Measurements from ENCODE around the gene SPOCK2. TPM values are rescaled to one million over a fixed set of nuclear protein-coding genes. Genes with fewer than 3 reads are reported as not detected.
A peak's percentile ranks its signal among the peaks of the same experiment; 100 is the strongest.
"Not testable (repeated sequence)": the region's sequence is repeated elsewhere in the genome, so short reads cannot be mapped to it uniquely, and the experiment has no call there.

The SPOCK2 gene
- total and polyA plus RNA-seq, 2 donors (not counting 1 experiment from before 2014, with no cell fraction given) = 39.1 to 139 TPM

- peaks cover 16 to 31% of the 10 kb centered on the region in 2 donors for H3K4me1 ChIP-seq (ENCODE audit: control insufficient read depth in 2 of 2, insufficient read depth in 2 of 2, low read length in 2 of 2)
- Mint-ChIP-seq H3K27ac (peak overlapping the region; percentile 54), H3K4me1 (peaks cover 26% of the 10 kb centered on the region)
- H3K27me3 ChIP-seq (replicated peaks in 1 of 4; ENCODE audit: control extremely low read depth in 1 of 4, control insufficient read depth in 3 of 4, insufficient read depth in 4 of 4, low read length in 3 of 4); H3K4me3 ChIP-seq (ENCODE audit: control extremely low read depth in 1 of 5, extremely low read depth in 1 of 5, insufficient read depth in 1 of 5, low read depth in 2 of 5, low read length in 4 of 5); H3K9ac ChIP-seq (ENCODE audit: low read length); H3K9me3 Mint-ChIP-seq (ENCODE audit: insufficient read depth); H4K20me1 ChIP-seq (ENCODE audit: control insufficient read depth, insufficient read depth, low read length, poor library complexity, severe bottlenecking); H3K27me3 Mint-ChIP-seq; H3K36me3 ChIP-seq (replicated peaks in 1 of 2; ENCODE audit: control extremely low read depth in 1 of 2, control insufficient read depth in 1 of 2, extremely low read depth in 1 of 2, insufficient read depth in 2 of 2, low read length in 1 of 2); H3K79me2 ChIP-seq (ENCODE audit: control insufficient read depth, insufficient read depth, low read length); DNase-seq; H3K9me3 ChIP-seq (ENCODE audit: control extremely low read depth in 1 of 3, control insufficient read depth in 2 of 3, insufficient read depth in 1 of 3, low read length in 2 of 3); H2AFZ ChIP-seq (ENCODE audit: insufficient read depth, low read depth, low read length, poor library complexity, severe bottlenecking); H3K4me3 Mint-ChIP-seq; ATAC-seq (ENCODE audit: low read depth); intact Hi-C loops (cut with micrococcal nuclease); H3K4me2 ChIP-seq (replicated peaks; ENCODE audit: low read depth, low read length, poor library complexity, severe bottlenecking): not testable (repeated sequence)
- CTCF ChIA-PET = interaction anchor here (0.6 to 1.6 kb wide), 4 partner anchors 59 to 350 kb away, joined by 3 to 6 read pairs (median 4); no protein-coding TSS in a partner anchor
- no CpG with 5 or more reads among the region's 3 CpGs for WGBS (ENCODE audit: insufficient coverage)
- peak overlapping the region in 1 of 2 donors; percentile 58 for H3K27ac ChIP-seq (ENCODE audit: low read length in 2 of 2)
- POLR2A ChIA-PET = interaction anchor here (0.5 to 0.9 kb wide), 2 partner anchors 110 to 558 kb away, joined by 3 to 8 read pairs; no protein-coding TSS in a partner anchor
These were observed 19.6 kb upstream of the SPOCK2 start for GRCh38 chr10:72108004-72108370.

- Histone ChIP-seq H4K20me1 (ENCODE audit: control insufficient read depth, insufficient read depth, low read length, poor library complexity, severe bottlenecking) (no peaks in the 10 kb centered on the region), H3K36me3 (replicated peaks in 1 of 2; ENCODE audit: control extremely low read depth in 1 of 2, control insufficient read depth in 1 of 2, extremely low read depth in 1 of 2, insufficient read depth in 2 of 2, low read length in 1 of 2) (peaks cover 0 to 5% of the 10 kb centered on the region in 2 experiments), H2AFZ (ENCODE audit: insufficient read depth, low read depth, low read length, poor library complexity, severe bottlenecking) (no peak overlapping the region), H3K9me3 (ENCODE audit: control extremely low read depth in 1 of 3, control insufficient read depth in 2 of 3, insufficient read depth in 1 of 3, low read length in 2 of 3) (no peaks in the 10 kb centered on the region), H3K79me2 (ENCODE audit: control insufficient read depth, insufficient read depth, low read length) (peaks cover 3% of the 10 kb centered on the region), H3K27me3 (replicated peaks in 1 of 4; ENCODE audit: control extremely low read depth in 1 of 4, control insufficient read depth in 3 of 4, insufficient read depth in 4 of 4, low read length in 3 of 4) (no peaks in the 10 kb centered on the region), H3K4me3 (ENCODE audit: control extremely low read depth in 1 of 5, extremely low read depth in 1 of 5, insufficient read depth in 1 of 5, low read depth in 2 of 5, low read length in 4 of 5) (no peak overlapping the region), H3K4me1 (ENCODE audit: control insufficient read depth in 2 of 2, insufficient read depth in 2 of 2, low read length in 2 of 2) (peaks cover 16 to 31% of the 10 kb centered on the region in 2 donors), H3K4me2 (replicated peaks; ENCODE audit: low read depth, low read length, poor library complexity, severe bottlenecking) (peak overlapping the region; percentile 45), H3K9ac (ENCODE audit: low read length) (no peak overlapping the region), H3K27ac (ENCODE audit: low read length in 2 of 2) (peak overlapping the region in 1 of 2 donors; percentile 29)
- H3K27ac Mint-ChIP-seq = peak overlapping the region; percentile 44
- DNase-seq (no peak), ATAC-seq (ENCODE audit: low read depth) (no peak)
- CTCF ChIA-PET = interaction anchor here (0.6 to 1.6 kb wide), 2 partner anchors 59 to 351 kb away, joined by 4 to 6 read pairs; no protein-coding TSS in a partner anchor
- peaks cover 26% of the 10 kb centered on the region for H3K4me1 Mint-ChIP-seq
- H3K27me3 Mint-ChIP-seq = no peaks in the 10 kb centered on the region
- H3K9me3 Mint-ChIP-seq (ENCODE audit: insufficient read depth) = no peaks in the 10 kb centered on the region
- intact Hi-C loops (cut with micrococcal nuclease) = no loop called here
- POLR2A ChIA-PET = no interaction called here
- TF ChIP-seq CTCF (IDR thresholded peaks at IDR 0.05) = no peak
- no peak for TF ChIP-seq EZH2 (IDR thresholded peaks at IDR 0.05; ENCODE audit: borderline replicate concordance, insufficient read depth, low read depth, low read length, poor library complexity, severe bottlenecking)
- no CpG with 5 or more reads among the region's 3 CpGs for WGBS (ENCODE audit: insufficient coverage)
- H3K4me3 Mint-ChIP-seq = peak overlapping the region; percentile 2
These were observed 19.1 kb upstream of the SPOCK2 start for GRCh38 chr10:72107325-72108003.

All from B cell (primary cell).